ENCODE data around the gene NFIA. TPM values are rescaled to one million over a fixed set of nuclear protein-coding genes. Genes with fewer than 3 reads are reported as not detected.

Gene NFIA
- total and polyA plus RNA-seq, 8 donors, result 9.6 to 108 (median 37.2) TPM

DNA sequence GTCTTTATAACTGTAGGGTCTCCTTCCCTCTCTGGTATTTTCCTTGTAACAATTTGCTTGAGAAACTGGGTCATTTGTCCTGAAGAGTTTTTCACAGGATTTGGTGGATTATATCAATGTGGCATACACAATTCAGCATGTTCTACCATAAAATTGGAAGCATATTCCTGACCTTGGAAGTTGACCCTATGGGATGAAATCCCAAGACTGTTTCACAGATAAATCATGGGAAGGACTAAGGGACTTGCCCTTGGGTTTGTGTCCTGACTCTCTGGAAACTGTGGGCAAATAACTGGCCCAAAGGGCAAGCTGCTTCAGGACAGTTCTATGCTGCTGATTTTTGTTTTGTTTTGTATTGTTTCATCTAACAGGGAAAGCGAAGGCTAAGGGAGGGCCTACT is 387.0 kb downstream of the NFIA start:
- intact Hi-C loops (cut with DNase I; ENCODE audit: low total_unique reads), result no loop called here
- Histone ChIP-seq H3K4me3 (no peak overlapping the region), H3K4me1 (no peaks in the 10 kb centered on the region), H3K36me3 (no peaks in the 10 kb centered on the region), H3K27ac (no peak overlapping the region), H3K27me3 (no peaks in the 10 kb centered on the region), H3K9me3 (no peaks in the 10 kb centered on the region)
- TF ChIP-seq, protein P1, sequence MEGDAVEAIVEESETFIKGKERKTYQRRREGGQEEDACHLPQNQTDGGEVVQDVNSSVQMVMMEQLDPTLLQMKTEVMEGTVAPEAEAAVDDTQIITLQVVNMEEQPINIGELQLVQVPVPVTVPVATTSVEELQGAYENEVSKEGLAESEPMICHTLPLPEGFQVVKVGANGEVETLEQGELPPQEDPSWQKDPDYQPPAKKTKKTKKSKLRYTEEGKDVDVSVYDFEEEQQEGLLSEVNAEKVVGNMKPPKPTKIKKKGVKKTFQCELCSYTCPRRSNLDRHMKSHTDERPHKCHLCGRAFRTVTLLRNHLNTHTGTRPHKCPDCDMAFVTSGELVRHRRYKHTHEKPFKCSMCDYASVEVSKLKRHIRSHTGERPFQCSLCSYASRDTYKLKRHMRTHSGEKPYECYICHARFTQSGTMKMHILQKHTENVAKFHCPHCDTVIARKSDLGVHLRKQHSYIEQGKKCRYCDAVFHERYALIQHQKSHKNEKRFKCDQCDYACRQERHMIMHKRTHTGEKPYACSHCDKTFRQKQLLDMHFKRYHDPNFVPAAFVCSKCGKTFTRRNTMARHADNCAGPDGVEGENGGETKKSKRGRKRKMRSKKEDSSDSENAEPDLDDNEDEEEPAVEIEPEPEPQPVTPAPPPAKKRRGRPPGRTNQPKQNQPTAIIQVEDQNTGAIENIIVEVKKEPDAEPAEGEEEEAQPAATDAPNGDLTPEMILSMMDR (IDR thresholded peaks at IDR 0.05), result no peak
- no peak for TF ChIP-seq EP300 (IDR thresholded peaks at IDR 0.05)
- TF ChIP-seq POLR2A (IDR thresholded peaks at IDR 0.05), result no peak
- no peak for TF ChIP-seq POLR2AphosphoS5 (IDR thresholded peaks at IDR 0.05)
- DNase-seq, result no peak
- WGBS, 5 donors, result 83 to 100% (median 94%) methylated on average over 1 of the region's 1 CpG

DNA sequence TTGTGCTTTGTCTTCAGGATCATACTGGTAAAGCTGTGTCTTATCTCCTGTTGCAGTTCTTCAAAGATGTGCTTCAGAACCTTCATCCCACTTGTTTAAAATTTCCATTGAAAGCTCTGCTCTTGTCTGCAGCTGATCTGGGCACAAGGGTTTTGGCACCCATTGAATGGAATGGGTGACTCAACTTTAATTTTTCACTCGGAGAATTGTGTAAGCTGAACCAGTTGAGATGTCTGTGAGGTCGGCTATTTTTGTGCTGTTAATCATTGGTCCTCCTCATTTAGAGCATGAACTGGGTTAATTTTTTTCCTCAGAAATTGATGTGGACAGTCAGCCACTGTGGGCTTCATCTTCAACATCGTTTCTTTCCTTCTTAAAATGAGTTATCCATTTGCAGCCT is 390.5 kb downstream of the NFIA start:
- no peaks in the 10 kb centered on the region for H3K9me3 ChIP-seq
- DNase-seq, result no peak
- WGBS, 5 donors, result 42 to 60% (median 48%) methylated on average over 3 of the region's 3 CpGs
- H3K4me1 ChIP-seq, result no peaks in the 10 kb centered on the region
- TF ChIP-seq EP300 (IDR thresholded peaks at IDR 0.05), result no peak
- TF ChIP-seq, protein P1 (IDR thresholded peaks at IDR 0.05), result no peak
- no peak for TF ChIP-seq POLR2AphosphoS5 (IDR thresholded peaks at IDR 0.05)
- no peak for TF ChIP-seq POLR2A (IDR thresholded peaks at IDR 0.05)
- intact Hi-C loops (cut with DNase I; ENCODE audit: low total_unique reads), result no loop called here
- H3K27me3 ChIP-seq, result no peaks in the 10 kb centered on the region
- no peak overlapping the region for H3K27ac ChIP-seq
- no peaks in the 10 kb centered on the region for H3K36me3 ChIP-seq
- no peak overlapping the region for H3K4me3 ChIP-seq

DNA sequence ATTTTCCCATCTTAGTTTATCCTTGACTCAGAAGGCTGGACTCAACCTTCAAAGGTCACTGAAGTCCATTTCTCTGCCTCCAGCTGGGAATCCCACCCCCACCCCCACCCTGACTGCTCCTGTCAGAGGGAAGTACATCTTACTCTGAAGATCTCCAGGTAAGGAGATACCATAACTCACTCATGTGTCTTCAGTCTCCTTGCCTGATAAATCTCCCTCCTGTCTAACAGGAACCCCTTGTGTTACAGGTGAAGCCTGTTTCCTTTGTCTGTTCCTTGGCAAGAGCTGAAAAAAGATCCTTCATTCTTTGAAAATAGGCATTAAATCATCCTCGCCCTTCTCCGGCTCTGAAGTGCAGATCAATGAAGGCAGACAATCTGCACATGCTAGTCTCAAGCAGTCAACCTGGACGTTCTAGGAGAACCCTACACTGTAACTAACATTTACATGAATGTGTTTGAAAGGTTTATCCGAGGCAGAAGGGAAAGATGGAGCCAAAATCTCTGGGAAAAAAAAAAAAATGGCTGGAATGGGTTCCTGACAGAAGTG is 392.0 kb downstream of the NFIA start:
- Histone ChIP-seq H3K27me3 (no peaks in the 10 kb centered on the region), H3K36me3 (no peaks in the 10 kb centered on the region), H3K27ac (no peak overlapping the region), H3K4me3 (no peak overlapping the region), H3K9me3 (no peaks in the 10 kb centered on the region), H3K4me1 (no peaks in the 10 kb centered on the region)
- WGBS, 5 donors, result 74 to 85% (median 80%) methylated on average over 4 of the region's 4 CpGs
- TF ChIP-seq, protein P1 (IDR thresholded peaks at IDR 0.05), result no peak
- TF ChIP-seq POLR2A (IDR thresholded peaks at IDR 0.05) (no peak), POLR2AphosphoS5 (IDR thresholded peaks at IDR 0.05) (no peak), EP300 (IDR thresholded peaks at IDR 0.05) (no peak)
- intact Hi-C loops (cut with DNase I; ENCODE audit: low total_unique reads), result no loop called here
- DNase-seq, result no peak

DNA sequence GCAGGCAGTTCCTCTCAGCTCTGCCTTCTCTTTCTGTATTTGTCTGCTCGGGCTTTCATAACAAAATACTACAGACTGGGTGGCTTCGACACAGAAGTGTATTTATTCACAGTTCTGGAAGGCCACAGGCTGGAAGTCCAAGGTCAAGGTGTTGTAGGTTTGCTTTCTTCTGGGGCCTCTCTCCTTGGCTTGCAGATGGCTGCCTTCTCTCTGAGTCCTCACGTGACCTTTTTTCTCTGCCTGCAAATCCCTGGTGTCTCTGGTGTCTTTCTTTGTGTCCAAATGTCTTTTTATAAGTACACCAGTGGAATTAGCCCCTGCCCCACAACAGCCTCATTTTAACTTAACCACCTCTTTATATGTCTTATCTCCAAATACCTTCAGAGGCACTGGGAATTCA is 392.6 kb downstream of the NFIA start:
- Histone ChIP-seq H3K9me3 (no peaks in the 10 kb centered on the region), H3K4me1 (no peaks in the 10 kb centered on the region), H3K4me3 (no peak overlapping the region), H3K36me3 (no peaks in the 10 kb centered on the region), H3K27me3 (no peaks in the 10 kb centered on the region), H3K27ac (no peak overlapping the region)
- intact Hi-C loops (cut with DNase I; ENCODE audit: low total_unique reads), result no loop called here
- WGBS, 5 donors, result 80 to 94% (median 86%) methylated on average over 3 of the region's 3 CpGs
- no peak for DNase-seq
- TF ChIP-seq EP300 (IDR thresholded peaks at IDR 0.05), result no peak
- TF ChIP-seq POLR2AphosphoS5 (IDR thresholded peaks at IDR 0.05), result no peak
- TF ChIP-seq, protein P1 (IDR thresholded peaks at IDR 0.05), result no peak
- no peak for TF ChIP-seq POLR2A (IDR thresholded peaks at IDR 0.05)
